BLaER1 treated with 17β-estradiol and CSF1 and Interleukin-3, amounts not matched to agents 10 nM and 100 nM (cell line): ENCODE measurements around the gene TK2.
A peak's percentile ranks its signal among the peaks of the same experiment; 100 is the strongest.
"Not testable (repeated sequence)": the region's sequence is repeated elsewhere in the genome, so short reads cannot be mapped to it uniquely, and the experiment has no call there.

Experiments
- H3K27ac ChIP-seq, 11 experiments: shearing (Covaris generic); formaldehyde crosslinking; 2 replicates each; pipeline ENCODE4 v1.8.1; 2022
- H3K27me3 ChIP-seq, 11 experiments: shearing (Covaris generic); formaldehyde crosslinking; 2 replicates each; pipeline ENCODE4 v1.8.1; 2022
- H3K36me3 ChIP-seq, 11 experiments: shearing (Covaris generic); formaldehyde crosslinking; 2 replicates each; pipeline ENCODE4 v1.8.1; 2022
- H3K4me1 ChIP-seq, 10 experiments: shearing (Covaris generic); formaldehyde crosslinking; 2 replicates each; pipeline ENCODE4 v1.8.1; 2022
- H3K4me2 ChIP-seq, 11 experiments: shearing (Covaris generic); formaldehyde crosslinking; 2 replicates each; pipeline ENCODE4 v1.8.1; 2022
- H3K4me3 ChIP-seq, 10 experiments: shearing (Covaris generic); formaldehyde crosslinking; 2 replicates each; pipeline ENCODE4 v1.8.1; 2022
- H3K9ac ChIP-seq, 11 experiments: shearing (Covaris generic); formaldehyde crosslinking; 2 replicates each; pipeline ENCODE4 v1.8.1; 2022
- H3K9me3 ChIP-seq, 11 experiments: shearing (Covaris generic); formaldehyde crosslinking; replicated peaks in 1 of 11; 2 replicates each; pipeline ENCODE4 v1.8.1; 2022
- H4K20me1 ChIP-seq, 11 experiments: shearing (Covaris generic); formaldehyde crosslinking; 2 replicates each; pipeline ENCODE4 v1.8.1; 2022
- Cebpa-rat ChIP-seq, 11 experiments: shearing (Covaris generic); IDR thresholded peaks; 2 replicates each; pipeline ENCODE4 v1.8.1; 2022

TK2 gene

GRCh38 chr16:66507731-66508239 lies 42.1 kb downstream of the TK2 start:
- Histone ChIP-seq H3K9ac (no peak overlapping the region), H3K4me2 (no peak overlapping the region), H3K27me3 (no peaks in the 10 kb centered on the region), H3K27ac (no peak overlapping the region), H3K9me3 (no peaks in the 10 kb centered on the region), H3K4me1 (peaks cover 30 to 54% (median 44%) of the 10 kb centered on the region in 10 experiments), H3K36me3 (peaks cover 0 to 33% (median 0%) of the 10 kb centered on the region in 11 experiments; a peak in 9 of 22 replicates), H3K4me3 (no peak overlapping the region), H4K20me1 (no peaks in the 10 kb centered on the region)
- no peak for TF ChIP-seq Cebpa-rat (IDR thresholded peaks at IDR 0.05)

DNA sequence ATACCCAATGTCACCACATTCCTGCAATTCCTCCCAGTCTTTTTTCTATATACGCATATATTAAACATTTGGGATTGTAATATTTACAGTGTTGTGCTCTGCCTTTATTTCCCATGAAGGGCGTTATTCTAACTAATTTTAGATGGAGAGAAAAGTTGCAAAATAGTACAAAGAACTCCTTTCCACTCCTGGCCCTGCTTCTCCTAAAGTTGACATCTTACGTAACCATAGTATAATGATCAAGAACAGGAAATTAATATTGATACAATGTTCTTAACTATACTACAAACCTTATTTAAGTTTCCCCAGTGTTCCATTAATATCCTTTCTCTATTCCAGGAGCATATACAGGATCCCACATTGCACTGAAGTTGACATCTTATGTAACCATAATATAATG lies 46.3 kb downstream of the TK2 start:
- H3K9ac ChIP-seq, result no peak overlapping the region
- H3K4me3 ChIP-seq, result no peak overlapping the region
- peaks cover 13 to 29% (median 24%) of the 10 kb centered on the region in 10 experiments; a peak in 19 of 20 replicates for H3K4me1 ChIP-seq
- peak overlapping the region in 9 of 11 experiments; percentile 0 to 58 (median 33); a peak in 10 of 22 replicates for H3K4me2 ChIP-seq
- TF ChIP-seq Cebpa-rat (IDR thresholded peaks at IDR 0.05), result peak in 1 of 11 experiments; percentile 29; a peak in 1 of 22 replicates
- H4K20me1 ChIP-seq, result no peaks in the 10 kb centered on the region
- peaks cover 0 to 11% (median 0%) of the 10 kb centered on the region in 11 experiments; a peak in 1 of 22 replicates for H3K36me3 ChIP-seq
- no peaks in the 10 kb centered on the region for H3K9me3 ChIP-seq
- no peak overlapping the region for H3K27ac ChIP-seq
- no peaks in the 10 kb centered on the region for H3K27me3 ChIP-seq

GRCh38 chr16:66503030-66503429 lies 46.9 kb downstream of the TK2 start:
- Histone ChIP-seq H4K20me1 (no peaks in the 10 kb centered on the region), H3K27me3 (no peaks in the 10 kb centered on the region), H3K4me2 (peak overlapping the region; percentile 0 to 58 (median 33); a peak in 14 of 22 replicates), H3K9me3 (no peaks in the 10 kb centered on the region), H3K4me1 (peaks cover 9 to 23% (median 20%) of the 10 kb centered on the region in 10 experiments; a peak in 17 of 20 replicates), H3K9ac (no peak overlapping the region), H3K27ac (peak overlapping the region in 3 of 11 experiments; percentile 0 to 25 (median 18); a peak in 3 of 22 replicates), H3K36me3 (peaks cover 0 to 11% (median 0%) of the 10 kb centered on the region in 11 experiments; a peak in 1 of 22 replicates), H3K4me3 (no peak overlapping the region)
- no peak for TF ChIP-seq Cebpa-rat (IDR thresholded peaks at IDR 0.05)

- H3K27me3 ChIP-seq, result no peaks in the 10 kb centered on the region
- H3K4me3 ChIP-seq, result no peak overlapping the region
- peak overlapping the region in 2 of 11 experiments; percentile 18 to 25; a peak in 1 of 22 replicates for H3K27ac ChIP-seq
- H3K4me2 ChIP-seq, result peak overlapping the region in 10 of 11 experiments; percentile 3 to 58 (median 34); a peak in 14 of 22 replicates
- peaks cover 0 to 6% (median 0%) of the 10 kb centered on the region in 11 experiments; a peak in 1 of 22 replicates for H3K36me3 ChIP-seq
- no peaks in the 10 kb centered on the region for H4K20me1 ChIP-seq
- TF ChIP-seq Cebpa-rat (IDR thresholded peaks at IDR 0.05), result peak in 1 of 11 experiments; percentile 52; a peak in 1 of 22 replicates
- H3K4me1 ChIP-seq, result peaks cover 9 to 23% (median 20%) of the 10 kb centered on the region in 10 experiments; a peak in 17 of 20 replicates
- H3K9me3 ChIP-seq, result peaks cover 0 to 3% (median 0%) of the 10 kb centered on the region in 11 experiments; a peak in 1 of 22 replicates
- no peak overlapping the region for H3K9ac ChIP-seq
Observed at GRCh38 chr16:66502020-66502913, 47.7 kb downstream of the TK2 start.

DNA sequence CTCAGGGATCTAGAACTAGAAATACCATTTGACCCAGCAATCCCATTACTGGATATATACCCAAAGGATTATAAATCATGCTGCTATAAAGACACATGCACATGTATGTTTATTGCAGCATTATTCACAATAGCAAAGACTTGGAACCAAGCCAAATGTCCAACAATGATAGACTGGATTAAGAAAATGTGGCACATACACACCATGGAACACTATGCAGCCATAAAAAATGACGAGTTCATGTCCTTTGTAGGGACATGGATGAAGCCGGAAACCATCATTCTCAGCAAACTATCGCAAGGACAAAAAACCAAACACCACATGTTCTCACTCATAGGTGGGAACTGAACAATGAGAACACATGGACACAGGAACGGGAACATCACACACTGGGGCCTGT lies 48.4 kb downstream of the TK2 start:
- H3K36me3 ChIP-seq, H3K27me3 ChIP-seq, H3K4me2 ChIP-seq, H3K9me3 ChIP-seq, H3K4me3 ChIP-seq, H3K27ac ChIP-seq, H4K20me1 ChIP-seq, H3K9ac ChIP-seq: not testable (repeated sequence)
- peaks cover 9 to 23% (median 20%) of the 10 kb centered on the region in 10 experiments; a peak in 17 of 20 replicates for H3K4me1 ChIP-seq

DNA sequence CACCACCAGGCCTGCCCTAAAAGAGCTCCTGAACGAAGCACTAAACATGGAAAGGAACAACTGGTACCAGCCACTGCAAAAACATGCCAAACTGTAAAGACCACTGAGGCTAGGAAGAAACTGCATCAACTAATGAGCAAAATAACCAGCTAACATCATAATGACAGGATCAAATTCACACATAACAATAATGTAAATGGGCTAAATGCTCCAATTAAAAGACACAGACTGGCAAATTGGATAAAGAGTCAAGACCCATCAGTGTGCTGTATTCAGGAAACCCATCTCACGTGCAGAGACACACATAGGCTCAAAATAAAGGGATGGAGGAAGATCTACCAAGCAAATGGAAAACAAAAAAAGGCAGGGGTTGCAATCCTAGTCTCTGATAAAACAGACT lies 52.0 kb downstream of the TK2 start:
- not testable (repeated sequence) for H3K27me3 ChIP-seq, H3K9ac ChIP-seq, H3K4me3 ChIP-seq, H3K27ac ChIP-seq, H4K20me1 ChIP-seq, H3K9me3 ChIP-seq, H3K4me2 ChIP-seq, H3K36me3 ChIP-seq
- peaks cover 9 to 11% (median 10%) of the 10 kb centered on the region in 10 experiments; a peak in 16 of 20 replicates for H3K4me1 ChIP-seq

DNA sequence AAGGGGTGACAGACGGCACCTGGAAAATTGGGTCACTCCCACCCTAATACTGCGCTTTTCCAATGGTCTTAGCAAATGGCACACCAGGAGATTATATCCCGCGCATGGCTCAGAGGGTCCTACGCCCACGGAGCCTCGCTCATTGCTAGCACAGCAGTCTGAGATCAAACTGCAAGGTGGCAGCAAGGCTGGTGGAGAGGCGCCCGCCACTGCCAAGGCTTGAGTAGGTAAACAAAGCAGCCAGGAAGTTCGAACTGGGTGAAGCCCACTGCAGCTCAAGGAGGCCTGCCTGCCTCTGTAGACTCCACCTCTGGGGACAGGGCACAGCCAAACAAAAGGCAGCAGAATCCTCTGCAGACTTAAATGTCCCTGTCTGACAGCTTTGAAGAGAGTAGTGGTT lies 53.7 kb downstream of the TK2 start:
- H3K4me3 ChIP-seq, H3K27me3 ChIP-seq, H3K4me2 ChIP-seq, H3K27ac ChIP-seq, H3K9me3 ChIP-seq, H3K9ac ChIP-seq, H3K36me3 ChIP-seq, H4K20me1 ChIP-seq, H3K4me1 ChIP-seq: not testable (repeated sequence)

- Histone ChIP-seq H3K27me3 (no peaks in the 10 kb centered on the region), H3K9me3 (peaks cover 0 to 4% (median 0%) of the 10 kb centered on the region in 11 experiments; a peak in 2 of 22 replicates), H3K4me3 (no peak overlapping the region), H3K36me3 (no peaks in the 10 kb centered on the region), H3K27ac (no peak overlapping the region), H4K20me1 (no peaks in the 10 kb centered on the region; a peak in 1 of 22 replicates), H3K9ac (no peak overlapping the region), H3K4me2 (no peak overlapping the region), H3K4me1 (peaks cover 8 to 13% (median 10%) of the 10 kb centered on the region in 10 experiments)
- no peak for TF ChIP-seq Cebpa-rat (IDR thresholded peaks at IDR 0.05)
Observed at GRCh38 chr16:66495440-66495839, 54.5 kb downstream of the TK2 start.

GRCh38 chr16:66494916-66495315 lies 55.0 kb downstream of the TK2 start:
- Histone ChIP-seq H3K4me1 (peaks cover 10 to 14% (median 12%) of the 10 kb centered on the region in 10 experiments), H3K9me3 (peaks cover 0 to 4% (median 0%) of the 10 kb centered on the region in 11 experiments; a peak in 2 of 22 replicates), H3K27ac (no peak overlapping the region), H3K36me3 (no peaks in the 10 kb centered on the region), H3K4me2 (no peak overlapping the region), H3K27me3 (no peaks in the 10 kb centered on the region), H3K4me3 (no peak overlapping the region), H4K20me1 (no peaks in the 10 kb centered on the region; a peak in 1 of 22 replicates), H3K9ac (no peak overlapping the region)
- no peak for TF ChIP-seq Cebpa-rat (IDR thresholded peaks at IDR 0.05)
